Amniotic stem cell (primary cell): ENCODE results near the gene PLD4.
"Not testable (repeated sequence)": the region's sequence is repeated elsewhere in the genome, so short reads cannot be mapped to it uniquely, and the experiment has no call there.

ENCODE experiments used
- DNase-seq: peaks from one replicate; lab custom pipeline; 2025; lab: John Stamatoyannopoulos, UW

Gene PLD4, protein sequence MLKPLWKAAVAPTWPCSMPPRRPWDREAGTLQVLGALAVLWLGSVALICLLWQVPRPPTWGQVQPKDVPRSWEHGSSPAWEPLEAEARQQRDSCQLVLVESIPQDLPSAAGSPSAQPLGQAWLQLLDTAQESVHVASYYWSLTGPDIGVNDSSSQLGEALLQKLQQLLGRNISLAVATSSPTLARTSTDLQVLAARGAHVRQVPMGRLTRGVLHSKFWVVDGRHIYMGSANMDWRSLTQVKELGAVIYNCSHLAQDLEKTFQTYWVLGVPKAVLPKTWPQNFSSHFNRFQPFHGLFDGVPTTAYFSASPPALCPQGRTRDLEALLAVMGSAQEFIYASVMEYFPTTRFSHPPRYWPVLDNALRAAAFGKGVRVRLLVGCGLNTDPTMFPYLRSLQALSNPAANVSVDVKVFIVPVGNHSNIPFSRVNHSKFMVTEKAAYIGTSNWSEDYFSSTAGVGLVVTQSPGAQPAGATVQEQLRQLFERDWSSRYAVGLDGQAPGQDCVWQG

DNA sequence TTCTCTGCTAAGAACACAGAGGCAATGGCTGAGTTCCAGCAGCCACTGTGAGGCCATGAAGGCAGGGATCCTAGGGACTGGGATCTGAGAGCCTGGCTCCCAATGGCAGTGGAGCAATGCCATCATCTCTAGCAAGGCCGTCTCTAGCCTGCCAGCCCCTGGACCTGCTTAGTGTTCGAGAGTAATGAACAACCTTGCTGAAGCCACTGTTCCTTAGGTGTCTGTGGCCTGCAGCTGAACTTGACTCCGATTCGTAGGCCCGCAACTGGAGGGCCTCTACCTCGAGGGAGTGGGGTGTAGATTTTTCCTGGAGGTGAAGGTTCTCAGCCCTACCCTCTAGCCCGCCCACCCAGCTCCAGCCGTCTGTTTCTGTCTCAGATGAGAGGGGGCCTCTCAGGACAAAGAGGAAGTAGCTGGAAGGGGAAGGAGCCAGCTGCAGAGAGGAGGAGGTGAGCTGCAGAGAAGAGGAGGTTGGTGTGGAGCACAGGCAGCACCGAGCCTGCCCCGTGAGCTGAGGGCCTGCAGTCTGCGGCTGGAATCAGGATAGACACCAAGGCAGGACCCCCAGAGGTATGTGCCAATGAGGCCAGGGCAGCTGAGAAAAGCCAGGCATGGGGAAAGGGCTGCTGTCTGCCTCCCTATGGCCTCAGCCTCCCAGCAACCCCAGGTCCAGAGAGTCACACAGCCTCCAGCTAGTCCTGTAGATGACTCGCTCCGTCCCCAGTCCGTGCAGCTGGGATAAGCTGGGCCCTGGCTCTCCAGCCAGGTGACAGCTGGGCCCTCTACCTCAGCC, at the start of gene PLD4:
PLD4 (plus strand) TSS at position 459 of the 793 bp plus-strand sequence. CDS start 2,262 bp downstream, outside the sequence.
- no peak for DNase-seq

DNA sequence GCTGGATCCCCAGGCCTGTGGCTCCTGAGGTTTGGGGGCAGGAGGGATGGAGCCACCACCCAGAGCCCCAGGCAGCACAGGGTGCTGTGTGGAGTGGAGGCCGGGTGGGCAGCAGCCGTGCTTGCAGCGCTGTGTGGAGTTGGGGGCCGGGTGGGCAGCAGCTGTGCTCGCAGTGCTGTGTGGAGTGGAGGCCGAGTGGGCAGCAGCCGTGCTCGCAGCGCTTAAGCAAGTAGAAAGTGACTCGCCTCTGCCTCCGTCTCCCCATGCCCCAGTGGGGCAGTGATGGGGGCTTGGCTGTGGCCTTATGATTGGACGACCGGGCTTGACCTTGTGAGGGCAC, 49.3 kb upstream of the PLD4 start:
- DNase-seq = no peak

DNA sequence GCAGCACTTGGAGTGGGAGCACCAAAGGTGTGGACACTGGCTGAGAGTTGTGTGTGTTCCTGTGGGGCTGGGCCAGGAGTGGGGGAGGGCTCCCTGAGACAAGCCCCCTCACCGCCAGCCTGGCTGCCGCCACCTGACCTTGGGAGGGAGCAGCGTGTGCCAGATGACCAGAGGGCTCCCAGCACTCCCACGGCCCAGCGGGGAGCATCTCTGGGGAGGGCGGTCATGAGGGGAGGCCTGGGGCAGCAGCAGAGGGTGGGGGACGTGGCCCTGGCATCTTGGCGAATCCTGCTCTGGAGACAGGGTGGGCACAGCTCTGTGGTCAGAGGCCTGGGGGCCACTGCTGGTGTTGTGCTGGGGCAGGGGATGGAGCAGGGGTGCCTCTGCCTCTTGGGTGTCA, 48.9 kb upstream of the PLD4 start:
- no peak for DNase-seq

DNA sequence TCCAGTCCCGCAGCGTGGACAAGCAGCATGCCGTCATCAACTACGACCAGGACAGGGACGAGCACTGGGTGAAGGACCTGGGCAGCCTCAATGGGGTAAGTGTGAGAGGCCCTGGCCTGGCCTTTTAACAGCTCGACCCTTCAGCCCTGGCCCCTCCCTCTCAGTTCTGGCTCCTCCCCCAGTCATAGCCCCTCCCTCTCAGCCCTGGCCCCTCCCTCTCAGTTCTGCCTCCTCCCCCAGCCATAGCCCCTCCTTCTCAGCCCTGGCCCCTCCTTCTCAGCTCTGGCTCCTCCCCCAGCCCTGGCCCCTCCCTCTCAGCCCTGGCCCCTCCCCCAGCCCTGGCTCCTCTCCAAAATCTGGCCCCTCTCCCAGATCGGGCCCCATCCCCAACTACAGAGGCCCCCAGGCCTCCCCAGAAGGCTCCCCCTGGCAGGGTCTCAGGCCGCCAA, 48.4 kb upstream of the PLD4 start:
- DNase-seq = no peak

DNA sequence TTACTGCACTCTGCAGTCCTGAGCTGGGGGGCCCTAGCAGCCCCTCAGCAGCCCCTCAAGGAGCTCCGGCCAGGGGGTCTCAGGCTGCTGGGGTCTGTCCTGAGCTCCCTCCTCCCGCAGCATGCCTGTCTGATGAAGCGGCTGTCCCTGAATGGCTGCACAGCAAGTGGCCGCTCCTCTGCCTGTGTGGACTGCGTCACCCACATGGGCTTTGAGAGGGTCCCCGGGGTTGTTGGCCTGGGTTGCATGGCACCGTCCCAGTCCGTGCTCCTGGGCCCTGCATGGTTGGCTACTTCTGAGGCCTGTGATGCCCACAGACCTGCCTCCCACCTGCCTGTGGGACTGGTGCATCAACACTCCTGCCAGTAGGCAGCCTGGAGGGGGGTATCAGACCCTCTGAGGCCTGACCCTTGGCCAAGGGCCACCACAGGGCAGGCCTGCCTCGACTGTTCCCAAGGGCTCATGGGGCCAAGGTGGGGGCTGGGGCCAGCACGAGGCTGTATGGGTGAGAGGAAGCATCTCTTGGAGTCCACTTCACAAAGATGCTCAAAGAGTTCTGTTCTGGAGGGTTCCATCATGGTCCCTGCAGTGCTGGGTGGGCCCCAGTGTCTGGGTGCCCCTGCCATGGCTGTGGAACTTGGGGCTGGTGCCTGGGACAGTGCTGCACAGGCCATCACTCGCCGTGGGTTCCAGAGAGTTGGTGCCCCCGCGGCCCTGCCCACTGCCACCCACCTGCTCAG, 47.4 kb upstream of the PLD4 start:
- no peak for DNase-seq

DNA sequence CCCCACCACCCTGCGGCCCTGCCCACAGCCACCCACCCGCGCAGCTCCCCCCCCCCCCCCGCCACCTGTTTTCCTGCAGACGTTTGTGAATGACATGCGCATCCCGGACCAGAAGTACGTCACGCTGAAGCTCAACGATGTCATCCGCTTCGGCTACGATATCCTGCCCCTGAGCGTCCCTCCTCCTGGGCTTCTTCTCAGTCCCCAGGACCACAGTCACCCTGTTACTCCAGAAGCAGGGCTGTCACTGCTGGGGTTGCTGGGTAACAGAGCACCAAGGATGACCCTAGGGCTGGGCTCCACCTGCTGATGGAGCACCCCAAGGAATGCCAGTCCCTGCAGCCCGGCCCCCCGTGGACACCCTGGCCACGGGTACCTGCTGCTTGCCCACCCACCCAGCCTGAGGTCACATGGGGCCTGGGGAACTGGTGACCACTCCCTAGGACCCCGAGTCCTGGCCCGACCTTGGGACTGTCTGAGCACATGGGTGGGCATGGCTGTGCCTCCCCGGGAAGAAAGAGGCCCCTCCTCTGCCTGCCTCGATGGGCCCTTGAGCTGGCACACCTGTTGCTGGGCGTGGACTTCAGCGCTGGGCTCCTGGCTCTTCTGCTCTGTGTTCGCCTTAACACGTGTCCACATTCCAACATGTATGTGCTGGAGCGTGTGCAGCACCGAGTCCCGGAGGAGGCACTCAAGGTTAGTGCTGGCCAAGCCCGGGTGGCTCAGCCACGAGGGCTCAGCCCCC, 46.7 kb upstream of the PLD4 start:
- DNase-seq = no peak

DNA sequence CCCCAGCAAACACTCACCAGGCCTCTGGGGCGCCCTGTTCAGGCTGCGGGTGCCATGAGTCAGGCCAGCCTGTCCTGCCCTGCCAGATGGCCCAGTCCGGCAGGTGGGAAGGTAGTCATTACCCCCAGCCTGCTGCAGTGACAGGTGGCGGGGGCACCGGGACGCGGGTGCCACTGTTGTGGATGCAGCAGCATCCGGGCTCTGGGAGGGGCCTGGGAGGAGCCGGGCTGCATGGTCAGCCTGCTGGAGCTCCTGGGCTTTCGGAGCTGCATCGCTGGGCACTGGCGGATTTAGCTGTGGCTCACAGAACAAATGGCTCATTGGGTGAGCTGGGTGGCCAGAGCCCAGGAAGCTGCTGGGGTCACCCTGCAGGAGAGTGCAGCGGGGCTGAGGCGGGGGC, 46.1 kb upstream of the PLD4 start:
- DNase-seq = no peak

DNA sequence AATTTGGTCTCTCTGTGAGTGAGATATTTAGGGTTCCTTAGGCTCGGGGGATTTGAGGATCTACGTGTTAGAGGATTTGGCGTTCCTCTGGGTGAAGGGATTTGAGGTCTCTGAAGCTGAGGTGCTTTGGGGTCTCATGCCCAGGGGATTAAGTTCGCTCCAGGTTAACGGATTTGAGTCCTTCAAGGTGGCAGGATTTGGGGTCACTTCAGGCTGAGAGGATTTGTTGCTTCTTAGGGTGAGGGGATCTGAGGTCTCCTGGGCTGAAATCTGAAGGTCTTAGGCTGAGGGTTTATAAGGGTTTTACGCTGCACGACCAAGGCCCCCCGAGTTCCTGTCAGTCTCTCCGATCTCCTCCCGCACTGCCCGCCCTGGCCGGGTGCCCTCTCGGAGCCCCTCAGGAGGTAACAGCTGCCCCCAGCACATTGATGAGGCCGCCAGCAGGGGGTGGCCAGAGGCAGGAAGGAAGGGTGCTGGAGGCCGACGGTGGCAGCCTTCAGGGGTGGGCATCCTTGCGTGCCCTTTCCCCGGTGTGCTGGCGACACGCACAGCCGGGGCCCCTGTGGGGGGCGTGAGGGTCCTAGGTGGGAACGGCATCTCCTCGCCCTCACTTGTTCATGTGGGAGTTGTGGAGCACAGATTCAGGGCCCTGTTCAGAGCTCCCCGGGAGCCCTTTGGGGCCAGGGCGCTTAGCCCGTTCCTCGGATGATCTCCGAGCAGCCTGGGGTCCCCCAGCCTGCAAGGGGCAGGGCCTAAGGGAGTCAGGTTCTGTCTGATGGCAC, 45.3 kb upstream of the PLD4 start:
- DNase-seq = no peak

DNA sequence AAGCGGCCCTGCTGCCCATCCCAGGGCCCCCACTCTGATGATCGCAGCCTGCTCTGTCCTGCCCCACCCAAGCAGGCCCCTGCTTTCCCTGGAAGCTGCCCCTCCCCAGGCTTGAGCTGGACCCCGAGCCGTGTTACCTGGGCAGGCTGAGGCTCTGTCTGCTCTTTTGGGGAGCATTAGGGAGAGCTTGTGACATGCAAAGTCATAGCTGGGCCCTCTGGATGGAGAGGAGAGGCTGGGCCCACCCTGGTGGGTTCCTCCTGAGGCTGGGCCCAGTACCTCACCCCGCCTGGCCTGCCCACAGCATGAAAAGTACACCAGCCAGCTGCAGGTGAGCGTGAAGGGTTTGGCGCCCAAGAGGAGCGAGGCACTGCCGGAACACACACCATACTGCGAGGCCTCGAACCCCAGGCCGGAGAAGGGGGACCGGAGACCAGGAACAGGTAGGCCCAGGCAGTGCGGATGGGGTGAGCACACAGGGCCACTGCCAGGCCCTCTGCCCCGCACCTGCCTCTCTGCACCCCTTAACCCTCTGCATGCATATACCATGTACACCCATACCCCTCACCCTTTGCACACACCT, 44.6 kb upstream of the PLD4 start:
- no peak for DNase-seq

DNA sequence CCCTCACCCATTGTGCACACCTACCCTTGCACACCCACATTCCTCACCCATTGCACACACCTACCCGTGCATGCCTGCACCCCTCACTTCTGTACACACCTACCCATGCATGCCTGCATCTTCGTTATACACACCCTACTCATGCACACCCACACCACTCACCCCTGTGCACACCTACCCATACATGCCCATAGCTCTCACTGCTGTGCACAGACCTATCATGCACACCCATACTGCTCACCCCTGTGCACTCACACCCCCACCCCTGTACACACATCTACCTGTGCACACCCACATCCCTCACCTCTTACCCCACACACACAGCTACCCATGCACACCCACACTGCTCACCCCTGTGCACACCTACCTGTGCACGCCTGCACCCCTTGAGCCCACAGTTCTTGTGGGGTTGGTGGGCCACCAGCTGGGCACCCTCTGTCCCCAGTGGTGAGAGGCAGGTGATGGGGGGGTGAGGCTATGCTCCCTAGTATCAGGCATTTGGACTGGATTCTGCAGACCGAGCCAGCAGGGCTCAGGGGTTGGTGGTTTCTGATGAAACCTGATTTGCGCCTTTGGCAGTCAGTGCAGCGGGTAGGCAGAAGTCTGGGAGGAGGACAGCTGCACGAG, 44.0 kb upstream of the PLD4 start:
- DNase-seq = no peak

DNA sequence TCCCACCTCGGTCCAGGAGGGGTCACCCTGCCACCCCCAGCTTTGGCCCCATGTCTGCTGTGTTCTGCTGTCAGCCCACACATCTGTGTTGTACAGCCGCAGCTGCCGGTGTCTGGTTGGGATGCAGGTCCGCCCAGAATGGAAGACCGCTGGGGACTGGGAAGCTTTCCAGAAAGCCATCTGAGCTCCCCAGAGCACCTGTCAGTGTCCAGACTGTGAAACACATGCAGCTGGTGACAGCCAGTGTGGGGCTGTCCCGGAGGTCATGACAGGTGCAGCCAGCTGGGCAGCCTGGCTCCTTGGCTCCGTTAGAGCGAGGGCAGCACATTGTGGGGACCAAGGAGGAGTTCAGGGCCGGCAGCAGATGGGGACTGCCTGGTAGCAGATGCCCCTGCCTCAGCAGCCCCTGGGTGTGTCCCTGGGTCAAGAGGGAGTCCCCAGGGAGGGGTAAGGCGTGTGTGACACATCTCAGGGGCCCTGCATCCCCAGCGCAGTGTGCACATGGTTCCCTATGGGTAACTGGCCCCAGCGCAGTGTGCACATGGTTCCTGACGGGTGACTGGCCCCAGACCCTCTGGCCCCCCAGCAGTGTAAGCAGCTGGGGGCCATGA, 43.2 kb upstream of the PLD4 start:
- DNase-seq = no peak

DNA sequence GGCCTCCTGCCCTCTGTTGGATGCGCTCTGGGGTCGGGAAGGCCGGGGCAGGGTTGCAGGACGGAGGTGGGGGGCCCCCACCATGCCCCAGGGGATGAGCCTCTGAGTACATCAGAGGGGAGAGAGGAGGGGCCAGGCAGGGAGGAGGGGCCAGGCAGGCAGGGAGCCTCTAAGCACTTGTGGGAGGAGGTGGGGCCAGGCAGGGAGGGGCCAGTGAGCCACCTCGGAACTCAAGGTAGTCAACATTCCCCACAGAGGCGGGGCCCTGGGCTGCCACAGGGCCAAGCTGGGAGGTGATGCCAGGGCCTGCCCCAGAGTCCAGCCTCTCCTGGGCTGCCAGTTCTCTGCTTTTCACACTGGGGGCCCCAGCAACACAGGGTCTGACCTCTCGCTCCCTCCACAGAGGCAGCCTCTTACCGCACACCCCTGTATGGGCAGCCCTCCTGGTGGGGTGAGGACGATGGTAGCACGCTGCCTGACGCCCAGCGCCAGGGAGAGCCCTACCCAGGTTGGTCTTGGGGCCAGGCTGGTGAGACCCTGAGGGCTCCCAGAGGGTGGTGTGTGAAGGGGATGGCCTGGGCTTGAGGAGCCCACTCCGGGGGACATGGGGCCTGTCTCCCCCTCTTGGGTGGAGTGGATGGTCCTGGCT, 42.2 kb upstream of the PLD4 start:
- no peak for DNase-seq

DNA sequence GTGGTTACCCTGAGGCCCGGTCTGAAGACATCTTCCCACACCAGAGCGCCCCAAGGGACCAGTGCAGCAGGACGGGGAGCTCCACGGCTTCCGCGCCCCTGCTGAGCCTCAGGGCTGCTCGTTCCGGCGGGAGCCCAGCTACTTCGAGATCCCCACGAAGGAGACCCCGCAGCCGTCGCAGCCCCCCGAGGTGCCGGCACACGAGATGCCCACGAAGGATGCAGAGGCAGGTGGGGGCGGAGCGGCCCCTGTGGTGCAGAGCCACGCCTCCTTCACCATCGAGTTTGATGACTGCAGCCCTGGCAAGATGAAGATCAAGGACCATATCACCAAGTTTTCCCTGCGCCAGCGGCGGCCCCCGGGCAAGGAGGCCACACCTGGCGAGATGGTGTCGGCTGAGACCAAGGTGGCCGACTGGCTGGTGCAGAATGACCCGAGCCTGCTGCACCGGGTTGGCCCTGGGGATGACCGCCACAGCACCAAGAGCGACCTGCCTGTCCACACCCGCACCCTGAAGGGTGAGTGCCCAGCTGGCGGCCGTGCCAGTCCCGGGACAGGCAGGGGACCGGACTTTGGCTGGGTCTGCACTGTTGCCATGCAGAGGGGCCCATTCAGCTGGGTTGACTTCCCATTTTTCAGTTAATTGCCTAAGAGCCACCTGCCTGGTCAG, 41.6 kb upstream of the PLD4 start:
- DNase-seq = no peak

DNA sequence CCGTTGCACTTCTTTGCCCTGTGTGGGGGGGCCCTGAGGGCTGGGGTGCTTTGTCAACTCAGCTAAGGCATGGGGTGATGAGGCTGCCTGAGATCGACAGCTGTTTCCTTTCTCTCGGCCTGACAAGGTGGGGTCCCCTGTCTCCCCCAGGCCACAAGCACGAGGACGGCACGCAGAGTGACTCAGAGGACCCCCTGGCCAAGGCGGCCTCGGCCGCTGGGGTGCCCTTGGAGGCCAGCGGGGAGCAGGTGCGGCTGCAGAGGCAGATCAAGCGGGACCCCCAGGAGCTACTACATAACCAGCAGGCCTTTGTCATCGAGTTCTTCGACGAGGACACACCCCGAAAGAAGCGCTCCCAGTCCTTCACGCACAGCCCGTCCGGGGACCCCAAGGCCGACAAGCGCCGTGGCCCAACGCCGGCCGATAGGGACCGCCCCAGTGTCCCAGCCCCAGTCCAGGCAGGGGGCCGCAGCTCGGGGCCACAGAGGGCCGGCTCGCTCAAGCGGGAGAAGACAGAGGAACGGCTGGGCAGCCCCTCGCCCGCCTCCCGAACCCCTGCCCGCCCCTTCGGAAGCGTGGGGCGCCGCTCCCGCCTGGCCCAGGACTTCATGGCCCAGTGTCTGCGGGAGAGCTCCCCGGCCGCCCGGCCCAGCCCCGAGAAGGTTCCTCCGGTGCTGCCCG, 40.9 kb upstream of the PLD4 start:
- no peak for DNase-seq

DNA sequence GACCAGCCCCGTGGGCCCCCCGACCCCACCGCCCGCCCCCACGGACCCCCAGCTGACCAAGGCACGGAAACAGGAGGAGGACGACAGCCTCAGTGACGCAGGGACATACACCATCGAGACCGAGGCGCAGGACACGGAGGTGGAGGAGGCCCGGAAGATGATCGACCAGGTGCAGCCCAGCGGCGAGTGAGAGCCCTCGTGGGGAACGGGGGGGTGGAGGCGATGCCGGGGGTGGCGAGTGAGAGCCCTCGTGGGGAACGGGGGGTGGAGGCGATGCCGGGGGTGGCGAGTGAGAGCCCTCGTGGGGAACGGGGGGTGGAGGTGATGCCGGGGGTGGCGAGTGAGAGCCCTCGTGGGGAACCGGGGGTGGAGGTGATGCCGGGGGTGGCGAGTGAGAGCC, 40.3 kb upstream of the PLD4 start:
- not testable (repeated sequence) for DNase-seq

DNA sequence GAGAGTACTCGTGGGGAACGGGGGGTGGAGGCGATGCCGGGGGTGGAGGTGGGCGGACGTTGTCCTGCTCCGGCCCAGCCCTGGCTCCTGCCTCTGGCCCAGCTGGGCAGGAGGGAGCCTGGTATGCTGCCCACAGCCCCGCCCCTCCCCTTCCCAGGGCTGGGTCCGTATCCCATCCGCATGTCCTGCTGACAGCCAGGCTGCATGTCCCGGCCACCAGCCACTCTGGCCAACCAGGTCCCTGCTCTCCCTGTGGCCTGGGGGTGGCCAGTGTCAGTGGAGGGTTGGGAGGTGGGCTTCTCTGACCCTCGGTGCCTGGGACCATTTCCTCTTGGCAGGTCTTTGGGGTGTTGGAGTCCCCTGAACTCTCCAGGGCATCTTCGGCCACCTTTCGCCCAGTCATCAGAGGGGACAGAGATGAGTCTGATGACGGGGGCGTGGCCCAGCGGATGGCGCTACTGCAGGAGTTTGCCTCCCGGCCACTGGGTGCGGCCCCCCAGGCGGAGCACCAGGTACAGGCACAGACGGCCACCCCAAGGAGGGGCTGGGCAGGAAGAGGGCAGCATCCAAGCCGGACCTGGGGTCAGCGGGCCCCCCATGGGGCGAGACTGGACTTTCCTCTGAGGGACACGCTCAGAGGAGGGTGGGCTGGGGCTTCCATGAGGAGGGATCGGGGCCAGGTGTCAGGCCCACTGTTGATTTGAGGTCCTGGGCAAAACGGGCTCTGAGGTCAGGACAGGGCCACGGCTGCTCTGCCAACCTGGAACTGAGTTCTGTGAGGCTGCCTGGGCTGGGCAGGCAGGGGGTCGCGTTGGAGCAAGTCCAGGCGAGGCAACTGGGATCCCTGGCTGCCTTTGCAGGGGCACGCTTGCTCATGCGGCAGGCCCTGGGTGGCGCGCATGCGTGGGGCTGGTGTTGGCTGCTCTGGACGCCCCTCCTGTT, 39.4 kb upstream of the PLD4 start:
- DNase-seq = no peak
